HG03378 (cell line): ENCODE measurements around the gene SPON1.
"Not testable (repeated sequence)": the region's sequence is repeated elsewhere in the genome, so short reads cannot be mapped to it uniquely, and the experiment has no call there.

Source experiments
- ATAC-seq: cut with Tn5 transposase; IDR thresholded peaks from one replicate; pipeline ENCODE4 v1.9.1; 2021; ENCODE audit warnings: mild to moderate bottlenecking, moderate library complexity; ENCODE audit not compliant: unreplicated experiment

The SPON1 gene

GRCh38 chr11:13972944-13973343, 10.4 kb downstream of the SPON1 start:
- no peak for ATAC-seq

- no peak for ATAC-seq
These were observed 12.1 kb downstream of the SPON1 start for GRCh38 chr11:13974631-13975030.

GRCh38 chr11:13983081-13983751, 20.7 kb downstream of the SPON1 start:
- ATAC-seq, result no peak

- no peak for ATAC-seq
These were observed 22.3 kb downstream of the SPON1 start for GRCh38 chr11:13984616-13985450.

- ATAC-seq, result not testable (repeated sequence)
These were observed 24.2 kb downstream of the SPON1 start for GRCh38 chr11:13986695-13987094.

GRCh38 chr11:13992158-13992856, 29.8 kb downstream of the SPON1 start:
- ATAC-seq, result not testable (repeated sequence)

GRCh38 chr11:13993096-13993765, 30.7 kb downstream of the SPON1 start:
- ATAC-seq, result no peak

- no peak for ATAC-seq
These were observed 35.4 kb downstream of the SPON1 start for GRCh38 chr11:13997881-13998280.

GRCh38 chr11:13999704-14000103, 37.2 kb downstream of the SPON1 start:
- ATAC-seq, result no peak

- ATAC-seq, result no peak
These were observed 39.1 kb downstream of the SPON1 start for GRCh38 chr11:14001597-14001996.

- ATAC-seq, result no peak
These were observed 45.0 kb downstream of the SPON1 start for GRCh38 chr11:14007566-14007965.

- no peak for ATAC-seq
These were observed 48.1 kb downstream of the SPON1 start for GRCh38 chr11:14010665-14011064.

- ATAC-seq, result no peak
These were observed 50.3 kb downstream of the SPON1 start for GRCh38 chr11:14012846-14013245.

- ATAC-seq, result no peak
These were observed 53.2 kb downstream of the SPON1 start for GRCh38 chr11:14015711-14016110.

- no peak for ATAC-seq
These were observed 55.9 kb downstream of the SPON1 start for GRCh38 chr11:14018441-14018840.

- no peak for ATAC-seq
These were observed 59.2 kb downstream of the SPON1 start for GRCh38 chr11:14021738-14022137.

GRCh38 chr11:14022251-14022650, 59.7 kb downstream of the SPON1 start:
- no peak for ATAC-seq

GRCh38 chr11:14022821-14023220, 60.3 kb downstream of the SPON1 start:
- ATAC-seq, result no peak

- no peak for ATAC-seq
These were observed 64.4 kb downstream of the SPON1 start for GRCh38 chr11:14026961-14027360.

- no peak for ATAC-seq
These were observed 65.0 kb downstream of the SPON1 start for GRCh38 chr11:14027525-14027924.

GRCh38 chr11:14029440-14029839, 66.9 kb downstream of the SPON1 start:
- no peak for ATAC-seq
